ENCODE data around the gene C2CD3. TPM values are rescaled to one million over a fixed set of nuclear protein-coding genes. Genes with fewer than 3 reads are reported as not detected.

C2CD3 gene
- total and polyA plus RNA-seq, 9 of the 15 experiments (the other 6 are each of a cell fraction or from before 2014, with no cell fraction given): 4.4 to 20.2 (median 15.4) TPM

DNA sequence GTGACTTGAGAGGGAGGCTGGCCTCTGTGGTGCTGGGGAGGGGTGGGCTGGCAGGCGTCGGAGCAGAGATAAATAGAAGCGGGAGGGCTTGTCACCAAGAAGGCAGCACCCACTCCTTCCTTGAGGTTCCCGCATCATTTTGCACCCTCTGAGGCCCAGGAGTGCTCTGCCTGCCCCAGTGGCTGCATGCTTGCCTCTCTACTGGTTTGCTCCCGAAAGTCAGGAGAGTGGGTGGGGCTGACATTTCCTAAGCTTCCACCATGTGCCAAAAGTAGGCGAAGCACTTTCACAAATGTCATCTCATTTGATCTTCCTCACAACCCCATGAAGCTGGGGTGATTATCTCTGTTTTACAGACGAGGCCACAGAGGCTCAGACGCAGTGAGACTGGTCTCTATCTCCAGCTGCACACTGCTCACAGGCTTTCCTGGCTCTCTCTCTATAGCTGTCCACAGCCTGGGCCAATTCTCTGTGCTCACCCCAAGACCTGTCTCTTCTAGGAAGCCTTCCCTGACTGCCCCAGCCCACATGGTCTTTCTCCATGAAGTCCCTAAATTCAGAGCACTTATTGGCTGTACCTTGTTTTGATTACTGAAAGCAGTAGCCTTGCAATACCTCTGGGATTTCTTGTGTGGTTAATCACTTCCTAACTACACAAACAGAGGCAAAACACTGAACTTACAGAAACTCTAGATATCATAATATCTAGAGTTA is 159.3 kb downstream of the C2CD3 start (continued):
- TF ChIP-seq, protein P1, sequence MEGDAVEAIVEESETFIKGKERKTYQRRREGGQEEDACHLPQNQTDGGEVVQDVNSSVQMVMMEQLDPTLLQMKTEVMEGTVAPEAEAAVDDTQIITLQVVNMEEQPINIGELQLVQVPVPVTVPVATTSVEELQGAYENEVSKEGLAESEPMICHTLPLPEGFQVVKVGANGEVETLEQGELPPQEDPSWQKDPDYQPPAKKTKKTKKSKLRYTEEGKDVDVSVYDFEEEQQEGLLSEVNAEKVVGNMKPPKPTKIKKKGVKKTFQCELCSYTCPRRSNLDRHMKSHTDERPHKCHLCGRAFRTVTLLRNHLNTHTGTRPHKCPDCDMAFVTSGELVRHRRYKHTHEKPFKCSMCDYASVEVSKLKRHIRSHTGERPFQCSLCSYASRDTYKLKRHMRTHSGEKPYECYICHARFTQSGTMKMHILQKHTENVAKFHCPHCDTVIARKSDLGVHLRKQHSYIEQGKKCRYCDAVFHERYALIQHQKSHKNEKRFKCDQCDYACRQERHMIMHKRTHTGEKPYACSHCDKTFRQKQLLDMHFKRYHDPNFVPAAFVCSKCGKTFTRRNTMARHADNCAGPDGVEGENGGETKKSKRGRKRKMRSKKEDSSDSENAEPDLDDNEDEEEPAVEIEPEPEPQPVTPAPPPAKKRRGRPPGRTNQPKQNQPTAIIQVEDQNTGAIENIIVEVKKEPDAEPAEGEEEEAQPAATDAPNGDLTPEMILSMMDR (IDR thresholded peaks at IDR 0.05 in 2 of 3, conservative IDR thresholded peaks at IDR 0.05 in 1 of 3; ENCODE audit: insufficient read depth in 2 of 3, low read depth in 1 of 3, low read length in 3 of 3): no peak
- TF ChIP-seq EHMT2 (IDR thresholded peaks at IDR 0.05) (peak; percentile 45; the same call in 1 of the 2 replicates), GATAD2B (IDR thresholded peaks at IDR 0.05; ENCODE audit: borderline replicate concordance) (peak; percentile 85), HMG20B (CRISPR knock-in tag; IDR thresholded peaks at IDR 0.05) (no peak), ZNF212 (CRISPR knock-in tag; IDR thresholded peaks at IDR 0.05) (0 out of 2 replicates have a peak, but pooled peaks have one; percentile 29), ELF2 (CRISPR knock-in tag; IDR thresholded peaks at IDR 0.05) (no peak), ZNF695 (CRISPR knock-in tag; IDR thresholded peaks at IDR 0.05) (no peak), ZNF384 (IDR thresholded peaks at IDR 0.05; ENCODE audit: low read depth, low read length) (no peak), MAFG (tag; conservative IDR thresholded peaks at IDR 0.05) (peak; percentile 15; the same call in 1 of the 2 replicates), XRCC4 (IDR thresholded peaks at IDR 0.05; ENCODE audit: extremely low read depth, insufficient read depth, insufficient read length) (no peak), PHTF2 (CRISPR knock-in tag; IDR thresholded peaks at IDR 0.05) (no peak), NCOR1 (IDR thresholded peaks at IDR 0.05) (peak; percentile 98), HDAC8 (tag; IDR thresholded peaks at IDR 0.05) (no peak), XRCC5 (IDR thresholded peaks at IDR 0.05; ENCODE audit: low read depth, low read length) (no peak), EWSR1 (IDR thresholded peaks at IDR 0.05; ENCODE audit: borderline replicate concordance, low read depth, partially characterized antibody) (no peak), ZBTB7A (IDR thresholded peaks at IDR 0.05; ENCODE audit: borderline replicate concordance, control insufficient read depth, low read depth, low read length) (no peak)
- TF ChIP-seq, protein P2, sequence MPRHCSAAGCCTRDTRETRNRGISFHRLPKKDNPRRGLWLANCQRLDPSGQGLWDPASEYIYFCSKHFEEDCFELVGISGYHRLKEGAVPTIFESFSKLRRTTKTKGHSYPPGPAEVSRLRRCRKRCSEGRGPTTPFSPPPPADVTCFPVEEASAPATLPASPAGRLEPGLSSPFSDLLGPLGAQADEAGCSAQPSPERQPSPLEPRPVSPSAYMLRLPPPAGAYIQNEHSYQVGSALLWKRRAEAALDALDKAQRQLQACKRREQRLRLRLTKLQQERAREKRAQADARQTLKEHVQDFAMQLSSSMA (CRISPR knock-in tag; IDR thresholded peaks at IDR 0.05): no peak
- TF ChIP-seq, protein P3, sequence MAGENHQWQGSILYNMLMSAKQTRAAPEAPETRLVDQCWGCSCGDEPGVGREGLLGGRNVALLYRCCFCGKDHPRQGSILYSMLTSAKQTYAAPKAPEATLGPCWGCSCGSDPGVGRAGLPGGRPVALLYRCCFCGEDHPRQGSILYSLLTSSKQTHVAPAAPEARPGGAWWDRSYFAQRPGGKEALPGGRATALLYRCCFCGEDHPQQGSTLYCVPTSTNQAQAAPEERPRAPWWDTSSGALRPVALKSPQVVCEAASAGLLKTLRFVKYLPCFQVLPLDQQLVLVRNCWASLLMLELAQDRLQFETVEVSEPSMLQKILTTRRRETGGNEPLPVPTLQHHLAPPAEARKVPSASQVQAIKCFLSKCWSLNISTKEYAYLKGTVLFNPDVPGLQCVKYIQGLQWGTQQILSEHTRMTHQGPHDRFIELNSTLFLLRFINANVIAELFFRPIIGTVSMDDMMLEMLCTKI (IDR thresholded peaks at IDR 0.05; ENCODE audit: partially characterized antibody): no peak
- TF ChIP-seq, protein P4, sequence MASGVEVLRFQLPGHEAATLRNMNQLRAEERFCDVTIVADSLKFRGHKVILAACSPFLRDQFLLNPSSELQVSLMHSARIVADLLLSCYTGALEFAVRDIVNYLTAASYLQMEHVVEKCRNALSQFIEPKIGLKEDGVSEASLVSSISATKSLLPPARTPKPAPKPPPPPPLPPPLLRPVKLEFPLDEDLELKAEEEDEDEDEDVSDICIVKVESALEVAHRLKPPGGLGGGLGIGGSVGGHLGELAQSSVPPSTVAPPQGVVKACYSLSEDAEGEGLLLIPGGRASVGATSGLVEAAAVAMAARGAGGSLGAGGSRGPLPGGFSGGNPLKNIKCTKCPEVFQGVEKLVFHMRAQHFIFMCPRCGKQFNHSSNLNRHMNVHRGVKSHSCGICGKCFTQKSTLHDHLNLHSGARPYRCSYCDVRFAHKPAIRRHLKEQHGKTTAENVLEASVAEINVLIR (CRISPR knock-in tag; IDR thresholded peaks at IDR 0.05): peak; percentile 55; the same call in 1 of the 2 replicates
- TF ChIP-seq, protein P5, sequence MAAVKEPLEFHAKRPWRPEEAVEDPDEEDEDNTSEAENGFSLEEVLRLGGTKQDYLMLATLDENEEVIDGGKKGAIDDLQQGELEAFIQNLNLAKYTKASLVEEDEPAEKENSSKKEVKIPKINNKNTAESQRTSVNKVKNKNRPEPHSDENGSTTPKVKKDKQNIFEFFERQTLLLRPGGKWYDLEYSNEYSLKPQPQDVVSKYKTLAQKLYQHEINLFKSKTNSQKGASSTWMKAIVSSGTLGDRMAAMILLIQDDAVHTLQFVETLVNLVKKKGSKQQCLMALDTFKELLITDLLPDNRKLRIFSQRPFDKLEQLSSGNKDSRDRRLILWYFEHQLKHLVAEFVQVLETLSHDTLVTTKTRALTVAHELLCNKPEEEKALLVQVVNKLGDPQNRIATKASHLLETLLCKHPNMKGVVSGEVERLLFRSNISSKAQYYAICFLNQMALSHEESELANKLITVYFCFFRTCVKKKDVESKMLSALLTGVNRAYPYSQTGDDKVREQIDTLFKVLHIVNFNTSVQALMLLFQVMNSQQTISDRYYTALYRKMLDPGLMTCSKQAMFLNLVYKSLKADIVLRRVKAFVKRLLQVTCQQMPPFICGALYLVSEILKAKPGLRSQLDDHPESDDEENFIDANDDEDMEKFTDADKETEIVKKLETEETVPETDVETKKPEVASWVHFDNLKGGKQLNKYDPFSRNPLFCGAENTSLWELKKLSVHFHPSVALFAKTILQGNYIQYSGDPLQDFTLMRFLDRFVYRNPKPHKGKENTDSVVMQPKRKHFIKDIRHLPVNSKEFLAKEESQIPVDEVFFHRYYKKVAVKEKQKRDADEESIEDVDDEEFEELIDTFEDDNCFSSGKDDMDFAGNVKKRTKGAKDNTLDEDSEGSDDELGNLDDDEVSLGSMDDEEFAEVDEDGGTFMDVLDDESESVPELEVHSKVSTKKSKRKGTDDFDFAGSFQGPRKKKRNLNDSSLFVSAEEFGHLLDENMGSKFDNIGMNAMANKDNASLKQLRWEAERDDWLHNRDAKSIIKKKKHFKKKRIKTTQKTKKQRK (IDR thresholded peaks at IDR 0.05; ENCODE audit: borderline replicate concordance, low read depth, low read length): no peak
